ENCODE measurements around the gene BABAM2.

The BABAM2 gene

DNA sequence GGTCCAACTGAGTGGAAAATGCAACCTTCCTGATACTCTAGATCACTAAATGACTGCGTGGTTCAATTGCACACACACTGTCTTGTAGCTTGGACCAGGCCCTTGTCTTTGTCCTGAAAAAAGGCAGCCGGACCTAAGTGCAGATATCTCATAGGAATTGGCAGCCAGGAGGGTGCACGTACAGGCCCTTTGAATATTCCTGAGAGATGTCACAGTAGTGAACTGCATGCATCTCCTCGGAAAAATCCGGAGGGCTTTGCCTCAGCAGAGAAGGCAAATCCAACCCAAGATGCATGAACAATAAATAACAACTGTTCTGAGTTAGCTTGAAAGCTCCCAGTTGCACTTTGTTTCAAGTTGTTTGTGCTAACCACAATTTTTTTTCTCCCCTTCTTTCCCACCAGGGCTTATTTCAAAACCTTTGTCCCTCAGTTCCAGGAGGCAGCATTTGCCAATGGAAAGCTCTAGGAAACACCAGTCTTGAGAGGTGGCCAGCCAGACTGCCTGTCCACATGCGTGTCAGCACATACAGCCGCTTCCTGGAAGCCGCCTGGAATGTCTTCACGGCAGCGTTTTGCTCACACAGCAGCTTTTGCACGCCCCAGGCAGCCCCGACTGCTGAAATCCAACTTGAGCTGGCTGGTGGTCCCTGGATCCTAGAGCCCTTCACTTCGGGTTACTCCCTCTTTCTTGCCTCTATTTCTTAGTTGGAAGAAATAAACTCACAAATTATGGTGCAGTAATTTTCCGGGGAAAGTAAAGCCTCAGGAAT is 447.7 kb downstream of the BABAM2 start:
- DNase-seq: no peak

DNA sequence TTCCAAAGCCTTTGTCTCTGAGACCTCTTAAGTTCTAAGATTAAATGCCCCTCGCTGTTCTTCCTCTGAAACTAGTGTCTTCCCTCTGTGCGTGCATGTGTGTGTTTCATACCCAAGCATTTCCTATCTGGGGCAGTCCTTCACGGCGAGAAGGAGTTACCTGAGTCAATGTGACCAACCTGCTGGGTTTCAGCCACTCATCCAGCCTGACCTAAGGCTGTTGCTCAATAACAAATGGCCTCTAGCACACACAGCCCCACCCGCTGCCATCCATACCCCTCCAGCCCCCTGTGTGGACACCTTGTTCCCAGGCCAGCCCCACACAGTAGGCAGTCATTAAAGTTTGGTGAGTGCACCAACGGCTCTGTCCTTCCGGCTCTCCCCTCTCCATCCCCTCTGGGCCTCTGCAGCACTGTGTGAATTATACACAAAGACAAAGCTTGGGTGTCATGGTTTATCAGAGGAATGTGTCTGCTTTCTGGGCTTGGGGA is 448.3 kb downstream of the BABAM2 start:
- DNase-seq: no peak

DNA sequence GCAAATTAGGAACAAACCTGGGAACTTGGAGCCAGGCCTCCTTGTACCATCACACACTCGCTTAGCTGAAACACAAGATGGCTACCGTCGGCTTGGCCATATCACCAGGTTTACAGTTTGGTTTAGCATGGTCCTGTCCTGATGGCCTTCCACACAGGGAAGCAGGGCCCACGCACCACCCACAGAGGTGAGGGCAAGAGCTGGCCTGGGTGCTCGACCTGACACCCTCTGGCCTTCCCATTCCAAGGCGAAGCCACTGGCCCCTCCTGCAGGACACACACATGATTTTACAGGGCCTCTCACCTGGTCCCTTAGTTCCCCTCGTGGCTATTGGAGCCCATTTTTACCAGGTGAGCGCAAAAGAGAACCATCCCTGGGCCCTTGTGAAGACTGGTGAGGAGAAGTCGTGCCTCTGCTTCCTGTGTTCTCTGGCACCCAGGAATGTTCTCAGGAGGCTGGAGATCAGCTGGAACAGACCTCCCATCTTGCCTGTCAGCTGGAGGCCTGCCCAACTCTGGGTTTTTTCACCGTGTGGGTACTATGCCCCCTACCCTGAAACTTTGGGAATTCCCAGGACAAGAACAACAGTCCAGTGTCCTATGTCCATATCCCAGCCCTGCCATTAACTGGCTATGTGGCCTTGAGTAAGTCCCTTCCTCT is 449.1 kb downstream of the BABAM2 start:
- DNase-seq: no peak

DNA sequence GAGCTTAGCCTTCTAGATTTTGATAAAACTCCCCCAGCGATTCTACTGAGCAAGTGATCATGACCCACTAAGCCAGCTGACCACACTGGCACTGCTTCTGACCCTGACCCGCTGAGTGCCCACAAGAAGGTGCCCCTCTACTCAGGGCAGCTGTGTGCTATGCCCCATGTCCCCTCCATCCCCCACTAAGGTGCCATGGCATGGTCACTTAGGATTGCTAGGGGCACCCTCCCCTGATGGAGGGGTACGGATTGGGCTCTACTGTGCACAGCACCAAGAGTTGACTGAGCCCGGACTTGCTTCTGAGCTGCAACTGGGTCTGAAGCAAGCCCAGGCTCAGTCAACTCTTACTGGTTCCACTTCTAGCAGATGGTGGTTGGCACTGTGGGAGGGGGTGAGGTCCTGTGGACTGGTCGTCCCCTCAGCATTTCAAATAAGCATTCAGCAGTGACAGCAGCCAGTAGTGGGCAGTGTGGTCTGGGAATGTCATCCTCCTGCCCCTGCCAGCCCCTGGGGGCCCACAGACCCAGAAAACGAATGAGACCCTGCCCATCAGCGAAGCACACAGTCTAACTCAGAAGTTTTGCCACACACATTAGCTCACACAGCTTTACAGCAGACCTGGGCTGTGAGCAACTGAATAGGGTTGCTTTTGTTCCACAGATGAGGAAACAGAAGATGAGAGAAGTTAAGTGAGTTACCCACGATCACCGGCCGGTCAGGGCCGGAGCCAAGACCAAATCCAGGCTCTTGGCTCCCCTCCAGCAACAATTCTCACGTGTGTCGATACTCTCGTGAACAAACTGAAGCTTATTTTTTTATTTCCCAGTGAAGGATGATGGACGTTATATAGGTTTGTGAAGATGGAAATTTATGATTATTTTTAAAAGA is 450.0 kb downstream of the BABAM2 start:
- DNase-seq: no peak

DNA sequence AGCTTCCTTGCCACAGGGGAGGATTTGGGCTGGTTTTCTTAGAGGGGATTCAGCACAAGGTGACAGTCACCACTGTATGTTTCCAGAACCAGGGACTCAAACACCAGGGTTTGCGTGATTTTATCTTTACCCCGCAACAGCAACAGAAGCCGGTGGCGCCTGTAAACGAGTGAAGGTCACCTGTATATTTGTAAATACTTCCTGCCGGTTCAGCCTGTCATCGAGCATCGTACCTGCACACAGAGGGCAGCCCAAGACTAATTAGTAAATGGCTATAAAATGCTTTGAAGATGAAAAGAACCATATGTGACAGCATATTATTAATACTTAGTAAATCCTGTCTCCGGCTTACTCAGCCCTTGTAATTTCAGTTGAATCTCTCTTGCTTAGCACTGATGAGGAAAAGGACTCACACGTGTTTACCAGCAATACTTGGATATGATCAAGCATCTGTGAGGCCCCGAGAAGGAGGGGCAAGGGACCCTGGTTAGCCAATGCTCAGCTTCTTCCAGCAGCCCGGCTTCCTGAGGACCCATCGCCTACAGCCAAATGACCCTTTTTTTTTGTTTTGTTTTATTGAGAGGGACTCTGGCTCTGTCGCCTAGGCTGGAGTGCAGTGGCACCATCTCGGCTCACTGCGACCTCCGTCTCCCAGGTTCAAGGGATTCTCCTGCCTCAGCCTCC is 450.8 kb downstream of the BABAM2 start:
- no peak for DNase-seq

DNA sequence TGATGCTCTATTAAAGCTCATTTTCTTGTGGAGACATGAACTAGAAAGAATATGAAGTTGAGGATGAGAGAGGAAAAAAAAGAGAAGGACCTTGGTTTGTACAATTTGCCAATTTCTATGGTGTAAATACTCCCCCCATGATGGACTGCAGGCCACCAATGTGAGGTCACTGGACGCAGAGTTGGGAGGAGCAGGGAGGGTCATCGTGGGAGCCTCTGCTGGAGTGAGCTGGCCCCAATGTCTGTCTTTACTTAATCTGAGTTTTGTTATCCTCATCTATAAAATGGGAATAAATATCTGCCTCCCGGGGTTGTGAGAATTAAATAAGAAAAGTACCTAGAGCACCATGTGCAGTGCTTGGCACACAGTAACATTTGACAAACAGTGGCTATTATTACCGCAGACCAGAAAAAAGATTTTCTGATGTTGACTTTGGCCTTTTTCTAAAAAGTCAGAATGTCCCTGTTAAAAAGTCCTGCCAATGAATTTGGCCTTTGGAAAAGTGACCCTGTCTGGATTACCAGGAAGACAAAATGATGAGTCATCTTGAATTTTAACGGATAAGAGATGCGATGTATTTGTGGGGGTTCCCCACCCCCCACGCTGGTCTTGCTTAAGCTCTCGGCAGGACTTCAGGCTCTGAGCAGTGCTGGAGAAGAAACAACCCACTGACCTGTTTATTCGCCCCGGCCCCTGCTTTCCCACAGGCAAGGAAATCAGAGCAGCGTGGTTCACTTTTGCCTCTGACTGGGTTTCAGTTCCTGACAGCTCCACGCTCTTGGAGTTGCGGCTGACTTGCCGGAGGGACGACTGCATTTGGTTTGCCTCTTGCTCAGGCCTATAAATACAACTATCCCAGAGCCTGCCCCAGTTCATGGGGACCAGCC is 451.8 kb downstream of the BABAM2 start:
- DNase-seq: no peak

DNA sequence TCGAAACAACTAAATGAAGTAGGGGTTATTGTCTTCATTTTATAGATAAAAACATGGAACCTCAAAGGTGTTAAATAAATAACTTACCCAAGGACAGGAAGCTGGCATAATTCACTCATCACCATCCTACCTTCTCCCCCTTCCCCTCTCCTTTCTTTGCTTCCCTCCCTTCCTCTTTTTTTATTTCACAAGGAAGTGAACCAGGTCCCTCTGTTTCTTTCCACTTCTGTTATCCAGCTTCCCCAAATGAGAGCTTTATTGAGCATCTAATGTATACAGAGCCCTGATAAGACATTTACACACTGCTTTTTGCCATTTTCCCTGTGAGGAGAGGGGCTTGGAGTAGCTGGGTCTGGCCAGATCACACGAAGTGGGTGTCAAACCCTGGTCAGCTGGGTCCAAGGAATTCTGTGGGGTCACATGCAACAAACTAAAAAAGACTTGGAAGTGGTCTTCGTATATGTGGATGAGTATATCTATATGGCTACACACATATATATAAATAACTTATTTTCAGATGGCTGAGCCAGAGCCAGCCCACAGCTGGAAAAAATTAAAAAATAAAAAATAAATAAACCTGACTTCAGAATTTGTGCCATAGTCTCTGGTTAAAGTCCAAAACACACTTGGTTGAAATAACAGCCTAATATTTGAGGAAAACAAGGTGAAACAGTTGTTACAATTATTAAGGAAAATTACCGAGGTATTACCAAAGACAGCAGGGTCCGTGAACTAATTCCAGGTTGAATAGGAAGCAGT is 452.8 kb downstream of the BABAM2 start:
- DNase-seq: no peak

DNA sequence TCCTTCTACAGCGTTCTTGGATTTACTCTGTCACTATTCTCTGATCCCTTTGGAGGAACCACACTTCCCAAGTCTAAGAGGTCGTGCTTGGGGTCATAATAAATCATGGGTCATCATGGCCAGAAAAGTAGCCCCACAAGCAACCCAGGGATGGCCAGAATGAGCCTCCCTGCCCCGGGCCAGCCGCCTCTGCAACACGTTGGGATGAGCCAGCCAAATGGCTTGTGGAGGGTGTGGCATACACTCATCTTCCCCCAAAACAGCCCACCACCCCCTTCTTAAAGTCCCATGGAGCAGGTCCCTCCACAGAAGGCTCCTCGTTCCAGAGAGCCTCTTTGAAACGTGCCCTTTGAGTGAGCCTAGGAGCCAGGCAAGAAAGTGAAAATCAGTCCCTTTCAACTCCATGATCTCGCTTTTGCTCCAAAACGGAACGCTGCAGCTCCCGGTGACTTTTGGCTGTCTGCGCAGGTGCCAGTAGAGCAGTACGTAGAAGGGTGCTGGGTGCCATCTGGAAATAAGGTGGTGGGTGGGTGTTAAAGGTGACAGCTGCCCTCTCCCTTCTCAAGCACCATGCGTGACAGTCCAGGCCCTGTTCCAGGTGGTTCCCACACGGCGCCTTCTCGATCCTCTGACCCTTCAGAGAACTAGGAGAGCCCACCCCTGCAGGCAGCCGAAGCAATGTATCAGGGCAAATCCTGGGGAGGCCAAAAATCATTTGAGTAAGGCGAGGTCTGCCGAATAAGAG is 453.6 kb downstream of the BABAM2 start:
- DNase-seq: no peak

DNA sequence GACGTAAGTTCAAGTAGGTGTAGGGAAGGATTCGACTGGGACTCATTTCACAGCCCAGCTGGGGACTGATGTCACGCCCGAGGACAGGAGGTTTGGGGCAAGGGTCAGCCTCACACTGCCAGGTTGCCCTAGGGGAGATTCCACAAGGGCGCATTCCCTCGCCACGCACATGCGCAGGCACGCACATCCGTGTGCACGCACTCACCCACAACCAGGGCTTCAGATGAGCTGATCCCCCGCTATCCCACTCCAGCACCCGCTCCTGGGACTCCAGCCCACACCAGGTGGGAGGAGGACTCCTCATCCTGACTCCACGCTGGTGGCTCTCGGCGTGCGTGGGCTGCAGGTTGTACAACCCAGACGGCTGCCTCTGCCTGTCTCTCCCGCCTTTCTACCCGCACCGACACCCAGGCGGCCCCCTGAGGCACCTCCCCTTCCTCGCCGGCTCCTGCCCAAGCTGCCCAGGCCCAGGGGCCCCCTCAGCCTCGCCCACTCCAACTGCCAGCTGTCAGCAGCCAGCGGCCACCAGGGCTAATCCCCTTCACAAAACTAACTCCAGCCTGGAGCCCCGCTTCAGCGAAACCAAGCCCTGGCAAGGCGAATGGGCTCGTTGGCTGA is 454.3 kb downstream of the BABAM2 start:
- DNase-seq: no peak

DNA sequence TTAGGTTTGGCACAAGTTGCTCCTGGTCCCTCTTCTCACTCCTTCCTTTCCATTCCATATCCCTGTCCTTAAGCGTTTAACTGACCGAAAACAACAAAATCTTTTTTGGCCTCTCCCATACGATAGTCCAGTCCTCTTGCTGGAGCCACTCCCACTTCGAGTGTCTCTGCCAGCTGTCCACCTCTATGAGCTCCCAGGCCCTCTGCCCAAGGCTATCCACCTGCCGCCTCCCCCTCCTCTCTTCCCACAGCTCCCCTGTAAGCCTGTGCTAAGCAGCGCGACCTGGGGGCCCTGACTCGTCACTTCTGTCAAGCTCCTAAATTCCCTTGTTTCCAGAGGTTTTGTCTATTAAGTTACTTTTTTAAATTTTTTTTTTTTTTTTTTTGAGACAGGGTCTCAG is 455.1 kb downstream of the BABAM2 start:
- no peak for DNase-seq

DNA sequence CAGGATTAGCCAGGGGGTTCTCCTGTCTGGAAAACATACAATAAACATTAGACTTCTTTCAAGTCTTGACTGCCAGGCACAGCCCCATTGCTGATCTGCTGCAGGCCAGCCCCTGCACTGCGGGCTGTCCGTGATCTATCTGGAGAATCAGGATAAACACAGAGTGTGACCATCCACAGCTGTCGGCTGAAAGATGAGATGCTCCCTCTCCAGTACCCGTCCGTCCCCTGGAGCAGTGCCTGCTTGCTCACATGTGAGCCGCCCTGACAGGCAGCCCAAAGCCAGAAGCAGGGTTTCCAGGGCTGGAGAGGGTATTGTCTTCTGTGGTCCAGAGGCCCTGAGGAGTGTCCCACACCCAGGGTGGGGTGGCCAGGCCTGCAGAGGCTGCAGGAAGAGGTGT is 456.1 kb downstream of the BABAM2 start:
- no peak for DNase-seq

DNA sequence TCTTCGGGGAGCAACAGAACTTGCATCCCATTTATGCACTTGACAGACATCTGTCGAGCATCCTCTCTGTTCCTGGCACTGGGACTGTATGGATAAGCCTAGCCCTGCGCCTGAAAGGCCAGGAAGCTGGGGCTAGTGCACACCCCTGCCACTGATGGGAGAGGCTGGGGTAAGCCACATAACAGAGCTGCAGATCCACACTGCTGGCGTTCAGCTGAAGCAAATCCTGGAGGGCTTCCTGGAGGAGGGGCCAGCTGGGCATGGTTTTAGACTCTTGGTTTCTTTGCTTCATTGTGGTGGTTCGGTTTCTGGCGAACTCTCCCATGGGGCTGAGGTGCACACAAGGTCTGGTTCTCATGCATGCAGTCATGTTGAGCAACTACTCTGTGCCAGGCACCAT is 456.7 kb downstream of the BABAM2 start:
- DNase-seq: no peak

DNA sequence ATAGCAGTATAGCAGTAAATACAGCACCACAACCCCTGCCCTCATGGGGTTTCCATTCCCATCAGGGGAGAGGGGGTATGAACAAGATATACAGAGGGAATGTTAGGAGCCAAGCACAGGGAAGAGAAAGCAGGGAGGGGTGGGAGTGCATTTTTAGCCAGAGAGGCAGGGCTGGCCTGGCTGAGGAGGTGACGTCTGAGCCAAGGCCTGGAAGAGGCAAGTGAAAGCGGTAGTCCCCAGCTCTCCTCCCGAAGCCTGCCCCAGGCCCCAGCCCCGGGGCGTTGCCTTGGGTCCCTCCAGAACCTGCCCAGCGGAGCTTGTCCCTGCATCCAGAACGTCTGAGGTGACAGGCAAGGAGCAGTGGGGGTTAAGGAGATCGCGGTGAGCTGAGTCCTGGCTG is 457.1 kb downstream of the BABAM2 start:
- no peak for DNase-seq

DNA sequence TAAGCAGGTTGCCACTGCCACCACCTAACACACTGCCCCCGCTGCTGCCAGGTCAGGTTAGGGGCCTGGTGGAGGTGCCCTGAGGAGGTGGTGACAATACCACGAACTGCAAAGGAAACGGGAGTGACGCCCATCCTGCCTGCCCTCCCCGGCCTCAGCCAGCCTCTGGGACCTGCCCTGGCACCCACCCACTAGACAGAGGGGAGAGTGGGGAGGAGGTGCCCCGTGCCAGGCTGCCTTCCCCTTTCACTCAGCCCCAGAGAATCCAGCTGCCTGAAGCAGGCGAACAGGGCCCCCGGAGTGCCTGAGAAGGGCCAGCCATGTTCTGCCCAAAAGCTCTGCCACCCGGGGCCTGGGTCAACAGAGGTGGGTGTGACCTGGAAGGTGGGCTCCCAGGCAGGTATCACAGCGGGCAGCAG is 457.6 kb downstream of the BABAM2 start:
- no peak for DNase-seq

DNA sequence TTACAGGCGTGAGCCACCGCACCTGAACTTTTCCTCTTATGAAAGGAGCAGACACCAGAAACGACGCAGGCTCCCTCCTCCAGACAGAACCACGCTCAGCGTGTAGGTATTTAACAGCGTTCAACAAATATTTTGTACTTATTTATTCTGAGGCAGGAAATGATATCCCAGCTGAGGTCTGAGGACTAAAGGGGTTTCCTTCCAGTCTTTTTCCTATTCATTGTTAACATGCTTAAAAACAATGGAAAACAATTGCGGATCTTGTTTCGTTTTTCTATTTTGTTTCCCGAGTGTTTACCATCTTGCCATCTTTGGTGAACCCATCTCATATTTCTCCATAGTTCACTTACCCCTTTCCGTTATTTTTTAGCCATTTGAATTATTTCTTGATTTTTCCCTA is 458.4 kb downstream of the BABAM2 start:
- DNase-seq: no peak

DNA sequence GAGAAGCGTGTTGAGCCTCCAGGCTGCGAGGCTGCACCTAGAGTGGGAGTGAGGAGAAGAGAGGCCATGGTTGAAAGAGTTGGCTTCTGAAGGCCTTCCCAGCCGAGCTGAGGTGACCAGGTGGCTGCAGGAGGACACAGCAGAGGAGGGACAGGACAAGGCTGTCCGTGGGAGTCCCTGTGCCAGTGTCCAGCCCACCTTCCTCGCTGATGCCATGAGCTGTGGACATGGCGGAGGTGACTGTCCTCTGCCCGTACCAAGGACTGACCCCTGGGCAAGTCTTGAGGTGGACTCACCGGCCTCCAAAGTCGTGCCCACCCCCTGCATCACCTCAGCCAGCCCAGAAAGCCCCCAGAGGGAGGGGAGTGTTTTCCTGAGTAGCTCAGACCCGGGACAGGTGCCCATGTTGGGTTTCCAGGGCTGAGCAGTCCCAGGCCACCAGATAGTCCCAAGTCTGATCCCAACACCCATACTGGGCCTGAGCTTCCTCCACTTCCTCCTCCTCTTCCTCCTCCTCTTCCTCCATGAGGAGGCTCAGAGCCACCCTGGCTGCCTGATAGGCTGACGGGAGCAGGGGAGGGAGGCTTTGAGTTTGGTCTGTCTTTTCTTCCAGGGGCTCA is 459.1 kb downstream of the BABAM2 start:
- DNase-seq: no peak

DNA sequence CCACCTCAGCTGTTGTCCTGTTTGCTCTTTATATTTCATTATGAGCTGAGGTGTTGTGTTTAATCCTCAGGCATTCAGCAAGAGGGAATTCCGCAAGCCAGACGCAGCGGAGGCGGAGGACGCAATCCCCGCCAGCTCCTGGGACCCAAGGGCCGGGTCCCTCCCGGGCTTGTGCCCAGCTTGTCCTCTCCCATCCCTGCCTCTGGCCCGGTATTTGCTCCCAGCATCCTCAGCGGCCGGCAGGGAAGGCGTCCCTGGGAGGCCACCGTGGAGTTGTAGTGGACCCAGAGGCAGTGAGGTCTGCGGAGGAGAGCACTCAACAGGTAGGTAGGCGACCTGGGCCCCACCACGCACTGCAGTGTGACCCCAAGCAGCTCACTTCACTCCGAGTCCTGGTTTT is 459.7 kb downstream of the BABAM2 start:
- DNase-seq: no peak

DNA sequence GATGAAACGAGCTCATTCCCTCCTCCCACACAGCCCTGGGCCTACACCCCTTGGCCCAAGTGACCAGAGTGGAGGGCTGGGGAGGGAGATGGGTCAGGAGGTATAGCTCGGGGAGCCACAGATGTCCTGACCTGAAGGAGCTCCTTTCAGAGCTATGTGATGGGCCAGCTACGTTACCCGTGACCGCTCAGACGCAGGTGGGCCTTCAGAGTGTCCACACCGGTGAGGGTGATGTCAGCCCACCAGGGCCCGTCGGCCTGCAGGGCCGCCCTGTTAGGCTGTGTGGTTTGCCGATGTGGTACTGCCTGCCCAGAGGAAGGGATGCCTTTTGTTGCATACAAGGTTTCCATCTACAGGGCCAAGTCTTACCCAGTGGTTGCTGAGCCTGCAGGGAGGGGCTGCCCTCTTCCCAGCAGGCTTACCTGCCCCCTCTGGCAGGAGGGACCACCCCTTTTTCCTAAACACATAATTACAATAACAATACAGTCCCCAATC is 460.3 kb downstream of the BABAM2 start:
- DNase-seq: no peak

DNA sequence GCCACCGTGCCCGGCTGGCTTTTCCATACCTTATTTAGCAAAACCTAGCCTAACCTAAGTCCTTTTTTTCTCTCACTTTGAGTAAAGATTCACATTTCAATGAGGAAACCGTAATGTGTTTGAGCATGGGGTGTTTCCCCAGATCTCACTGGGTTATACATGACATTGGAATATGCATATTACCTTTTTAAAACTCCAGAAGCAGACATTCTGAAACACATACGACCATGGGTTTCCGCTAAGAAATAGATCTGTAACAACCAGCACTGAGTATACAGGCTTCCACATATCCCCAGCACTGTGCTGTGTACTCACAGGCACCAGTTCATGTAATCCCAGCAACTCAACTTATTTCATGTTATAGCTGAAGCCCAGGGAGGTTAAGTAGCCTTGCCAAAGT is 461.1 kb downstream of the BABAM2 start:
- no peak for DNase-seq

Data from GOT3 (cell line).